Measurements from ENCODE around the gene LRRN3. TPM values are rescaled to one million over a fixed set of nuclear protein-coding genes. Genes with fewer than 3 reads are reported as not detected.
"Not testable (repeated sequence)": the region's sequence is repeated elsewhere in the genome, so short reads cannot be mapped to it uniquely, and the experiment has no call there.

LRRN3 gene
- polyA plus RNA-seq, 2 of the 4 experiments (the other 2 are of a cell fraction) = 0.05 to 0.06 TPM

GRCh38 chr7:111071556-111071955 lies 19.4 kb upstream of the LRRN3 start:
- no peak for DNase-seq (ENCODE audit: low read depth in 1 of 2, low spot score in 1 of 2)
- ChIA-PET POLR2A (no interaction called here), CTCF (no interaction called here)
- peaks cover 16% of the 10 kb centered on the region; the same call in 1 of the 3 replicates for H3K4me1 ChIP-seq
- FAIRE-seq = no peak
- no peak for ATAC-seq
- H3K4me3 ChIP-seq = no peak overlapping the region
- no peaks in the 10 kb centered on the region for H3K9me3 ChIP-seq
- H3K4me2 ChIP-seq = no peak overlapping the region
- no peak overlapping the region for H3K27ac ChIP-seq
- TF ChIP-seq HOXB13 (CRISPR knock-in tag; IDR thresholded peaks at IDR 0.05; ENCODE audit: low read depth) (no peak), CBX8 (IDR thresholded peaks at IDR 0.05) (no peak), ESRRA (IDR thresholded peaks at IDR 0.05; ENCODE audit: borderline replicate concordance, low read length) (no peak), KDM5A (IDR thresholded peaks at IDR 0.05) (no peak), HOXB5 (CRISPR knock-in tag; IDR thresholded peaks at IDR 0.05) (no peak), MAZ (IDR thresholded peaks at IDR 0.05; ENCODE audit: borderline replicate concordance, low read depth, low read length) (no peak), NPAS2 (CRISPR knock-in tag; IDR thresholded peaks at IDR 0.05; ENCODE audit: borderline replicate concordance) (no peak), RFX5 (IDR thresholded peaks at IDR 0.05) (no peak), PHF8 (IDR thresholded peaks at IDR 0.05; ENCODE audit: borderline replicate concordance, low read depth) (no peak), NFE2L2 (conservative IDR thresholded peaks at IDR 0.05; ENCODE audit: low read length) (no peak), SREBF2 (IDR thresholded peaks at IDR 0.05) (no peak), ZNF302 (CRISPR knock-in tag; IDR thresholded peaks at IDR 0.05) (no peak), REST (IDR thresholded peaks at IDR 0.05) (no peak), FOXS1 (CRISPR knock-in tag; IDR thresholded peaks at IDR 0.05) (no peak), CHD2 (IDR thresholded peaks at IDR 0.05; ENCODE audit: low read length, partially characterized antibody) (no peak), CBX2 (IDR thresholded peaks at IDR 0.05; ENCODE audit: borderline replicate concordance, low read depth) (no peak), PBX3 (IDR thresholded peaks at IDR 0.05) (no peak), EHF (CRISPR knock-in tag; IDR thresholded peaks at IDR 0.05) (no peak)

GRCh38 chr7:111072658-111073057 lies 18.3 kb upstream of the LRRN3 start:
- H3K4me2 ChIP-seq; H3K4me3 ChIP-seq; ATAC-seq; DNase-seq (ENCODE audit: low read depth in 1 of 2, low spot score in 1 of 2); H3K27ac ChIP-seq; POLR2A ChIA-PET; H3K9me3 ChIP-seq; FAIRE-seq: not testable (repeated sequence)
- WGBS (ENCODE audit: missing lambda C conversion rate) = 85% methylated on average over 9 of the region's 9 CpGs
- CTCF ChIA-PET = interaction anchor here (1.0 kb wide), 1 partner anchor 12 kb away, joined by 3 read pairs; no protein-coding TSS in a partner anchor
- peaks cover 16% of the 10 kb centered on the region; the same call in 1 of the 3 replicates for H3K4me1 ChIP-seq

- 59% methylated on average over 3 of the region's 3 CpGs for WGBS (ENCODE audit: missing lambda C conversion rate)
- no peak overlapping the region for H3K4me2 ChIP-seq
- H3K4me3 ChIP-seq = no peak overlapping the region
- ChIA-PET CTCF (no interaction called here), POLR2A (no interaction called here)
- DNase-seq (ENCODE audit: low read depth in 1 of 2, low spot score in 1 of 2) (no peak), FAIRE-seq (peak; percentile 7), ATAC-seq (no peak)
- no peak overlapping the region for H3K27ac ChIP-seq
- no peaks in the 10 kb centered on the region for H3K9me3 ChIP-seq
- H3K4me1 ChIP-seq = peaks cover 16% of the 10 kb centered on the region; the same call in 1 of the 3 replicates
- TF ChIP-seq CHD4 (IDR thresholded peaks at IDR 0.05; ENCODE audit: borderline replicate concordance) (no peak), FOSL2 (IDR thresholded peaks at IDR 0.05) (no peak), FOSL2 (CRISPR knock-in tag; IDR thresholded peaks at IDR 0.05) (peak; percentile 89)
Measured at GRCh38 chr7:111074071-111074747, 16.7 kb upstream of the LRRN3 start.
